Measurements from ENCODE around the gene NFS1. TPM values are rescaled to one million over a fixed set of nuclear protein-coding genes. Genes with fewer than 3 reads are reported as not detected.
A peak's percentile ranks its signal among the peaks of the same experiment; 100 is the strongest.

The NFS1 gene
- total and polyA plus RNA-seq, 2 experiments from 2014 or later: 32.6 to 43.9 TPM

- no peak overlapping the region for H3K27ac ChIP-seq
- TF ChIP-seq CTCF (IDR thresholded peaks at IDR 0.05; ENCODE audit: low read depth, low read length): no peak
- H3K4me1 ChIP-seq (ENCODE audit: low read depth): peaks cover 7% of the 10 kb centered on the region
- no peaks in the 10 kb centered on the region for H3K27me3 ChIP-seq
- DNase-seq (ENCODE audit: low read depth in 1 of 2, low spot score in 1 of 2): no peak
- H3K4me3 ChIP-seq: no peak overlapping the region
- H3K36me3 ChIP-seq: peaks cover 81% of the 10 kb centered on the region
- H3K9me3 ChIP-seq (ENCODE audit: low read depth): no peaks in the 10 kb centered on the region
Measured at GRCh38 chr20:35704514-35705261, 5.5 kb upstream of the NFS1 start.

- no peak for TF ChIP-seq CTCF (IDR thresholded peaks at IDR 0.05; ENCODE audit: low read depth, low read length)
- Histone ChIP-seq H3K27me3 (no peaks in the 10 kb centered on the region), H3K9me3 (ENCODE audit: low read depth) (no peaks in the 10 kb centered on the region), H3K36me3 (peaks cover 65% of the 10 kb centered on the region), H3K4me1 (ENCODE audit: low read depth) (peaks cover 10% of the 10 kb centered on the region), H3K27ac (peak overlapping the region; percentile 52), H3K4me3 (no peak overlapping the region)
- no peak for DNase-seq (ENCODE audit: low read depth in 1 of 2, low spot score in 1 of 2)
Measured at GRCh38 chr20:35702824-35703695, 3.9 kb upstream of the NFS1 start.

- no peak for DNase-seq (ENCODE audit: low read depth in 1 of 2, low spot score in 1 of 2)
- no peaks in the 10 kb centered on the region for H3K27me3 ChIP-seq
- peaks cover 13% of the 10 kb centered on the region for H3K4me1 ChIP-seq (ENCODE audit: low read depth)
- H3K36me3 ChIP-seq: peaks cover 58% of the 10 kb centered on the region
- TF ChIP-seq CTCF (IDR thresholded peaks at IDR 0.05; ENCODE audit: low read depth, low read length): no peak
- H3K9me3 ChIP-seq (ENCODE audit: low read depth): no peaks in the 10 kb centered on the region
- peak overlapping the region; percentile 52 for H3K27ac ChIP-seq
- H3K4me3 ChIP-seq: no peak overlapping the region
Measured at GRCh38 chr20:35702051-35702823, 3.1 kb upstream of the NFS1 start.

- DNase-seq (ENCODE audit: low read depth in 1 of 2, low spot score in 1 of 2): no peak
- no peaks in the 10 kb centered on the region for H3K9me3 ChIP-seq (ENCODE audit: low read depth)
- H3K27me3 ChIP-seq: no peaks in the 10 kb centered on the region
- peaks cover 13% of the 10 kb centered on the region for H3K4me1 ChIP-seq (ENCODE audit: low read depth)
- no peak overlapping the region for H3K4me3 ChIP-seq
- peaks cover 44% of the 10 kb centered on the region for H3K36me3 ChIP-seq
- TF ChIP-seq CTCF (IDR thresholded peaks at IDR 0.05; ENCODE audit: low read depth, low read length): no peak
- H3K27ac ChIP-seq: peak overlapping the region; percentile 92
Measured at GRCh38 chr20:35700625-35701148, 1.5 kb upstream of the NFS1 start.

GRCh38 chr20:35699957-35700624, 939 bp upstream of the NFS1 start:
- peak overlapping the region; percentile 92 for H3K27ac ChIP-seq
- no peak for DNase-seq (ENCODE audit: low read depth in 1 of 2, low spot score in 1 of 2)
- H3K4me3 ChIP-seq: peak overlapping the region; percentile 69
- no peaks in the 10 kb centered on the region for H3K27me3 ChIP-seq
- H3K9me3 ChIP-seq (ENCODE audit: low read depth): no peaks in the 10 kb centered on the region
- peaks cover 13% of the 10 kb centered on the region for H3K4me1 ChIP-seq (ENCODE audit: low read depth)
- no peak for TF ChIP-seq CTCF (IDR thresholded peaks at IDR 0.05; ENCODE audit: low read depth, low read length)
- peaks cover 38% of the 10 kb centered on the region for H3K36me3 ChIP-seq
